IPS DF 6.9 (cell line): ENCODE data around the gene DST.
"Not testable (repeated sequence)": the region's sequence is repeated elsewhere in the genome, so short reads cannot be mapped to it uniquely, and the experiment has no call there.

Source experiments
- DNase-seq: peaks from one replicate; pipeline ENCODE4 v3.0.0-alpha.2; 2013; ENCODE audit warnings: low read depth, low spot score
- H3K27ac ChIP-seq: one replicate; pipeline ENCODE4 v1.5.1; 2013; ENCODE audit warnings: low read length, control low read depth
- H3K27me3 ChIP-seq: 2 replicates; pipeline ENCODE4 v1.6.1; 2013; ENCODE audit warnings: mild to moderate bottlenecking, low read length; ENCODE audit not compliant: control insufficient read depth, insufficient read depth
- H3K36me3 ChIP-seq: 2 replicates; pipeline ENCODE4 v1.6.1; 2013; ENCODE audit warnings: low read length; ENCODE audit not compliant: control insufficient read depth, insufficient read depth
- H3K4me1 ChIP-seq: 2 replicates; pipeline ENCODE4 v1.6.1; 2013; ENCODE audit warnings: low read length; ENCODE audit not compliant: control insufficient read depth, insufficient read depth
- H3K4me3 ChIP-seq: 2 replicates; pipeline ENCODE4 v1.5.1; 2013; ENCODE audit warnings: mild to moderate bottlenecking, low read length
- H3K9me3 ChIP-seq: 2 replicates; pipeline ENCODE4 v1.6.1; 2013; ENCODE audit warnings: low read length, inconsistent platforms; ENCODE audit not compliant: control insufficient read depth, insufficient read depth
- WGBS: extraction: QIAGEN DNeasy Blood & Tissue Kit; methylation state at CpG from one replicate; pipeline ENCODE4 v1.1.7; 2013; ENCODE audit warnings: mixed read lengths, missing lambda C conversion rate; ENCODE audit not compliant: insufficient read length, insufficient coverage; 5-methylcytosine and 5-hydroxymethylcytosine counted together

DST gene

GRCh38 chr6:56664029-56664428 is 21.3 kb upstream of the DST start:
- Histone ChIP-seq H3K36me3 (no peaks in the 10 kb centered on the region), H3K27ac (no peak overlapping the region), H3K4me3 (no peak overlapping the region), H3K4me1 (no peaks in the 10 kb centered on the region), H3K27me3 (no peaks in the 10 kb centered on the region; the same call in 1 of the 2 replicates), H3K9me3 (no peaks in the 10 kb centered on the region)
- DNase-seq: no peak
- WGBS: no CpG with 5 or more reads among the region's 1 CpG

- Histone ChIP-seq H3K4me1 (no peaks in the 10 kb centered on the region), H3K27ac (no peak overlapping the region)
Observed at GRCh38 chr6:56663344-56663743, 20.7 kb upstream of the DST start.

GRCh38 chr6:56661338-56661737 is 18.6 kb upstream of the DST start:
- WGBS: no CpG with 5 or more reads among the region's 3 CpGs
- not testable (repeated sequence) for H3K4me1 ChIP-seq

More at GRCh38 chr6:56663344-56663743, 20.7 kb upstream of the DST start:
- Histone ChIP-seq H3K27me3 (no peaks in the 10 kb centered on the region; the same call in 1 of the 2 replicates), H3K9me3 (no peaks in the 10 kb centered on the region), H3K4me3 (no peak overlapping the region), H3K36me3 (no peaks in the 10 kb centered on the region)
- no peak for DNase-seq
- no CpG with 5 or more reads among the region's 3 CpGs for WGBS

GRCh38 chr6:56660381-56660730 is 17.7 kb upstream of the DST start:
- Histone ChIP-seq H3K27ac (no peak overlapping the region), H3K4me1 (peaks cover 2% of the 10 kb centered on the region; the same call in 1 of the 2 replicates), H3K36me3 (no peaks in the 10 kb centered on the region), H3K4me3 (no peak overlapping the region), H3K27me3 (no peaks in the 10 kb centered on the region; the same call in 1 of the 2 replicates), H3K9me3 (no peaks in the 10 kb centered on the region)
- no peak for DNase-seq
- WGBS: no CpG with 5 or more reads among the region's 3 CpGs

More at GRCh38 chr6:56661338-56661737, 18.6 kb upstream of the DST start:
- not testable (repeated sequence) for H3K36me3 ChIP-seq, H3K4me3 ChIP-seq, H3K9me3 ChIP-seq, H3K27me3 ChIP-seq, H3K27ac ChIP-seq, DNase-seq

GRCh38 chr6:56659721-56660380 is 17.2 kb upstream of the DST start:
- peaks cover 2% of the 10 kb centered on the region; the same call in 1 of the 2 replicates for H3K4me1 ChIP-seq
- H3K4me3 ChIP-seq: no peak overlapping the region
- WGBS: no CpG with 5 or more reads among the region's 2 CpGs
- H3K27me3 ChIP-seq: no peaks in the 10 kb centered on the region; the same call in 1 of the 2 replicates
- no peaks in the 10 kb centered on the region for H3K9me3 ChIP-seq
- DNase-seq: no peak
- no peaks in the 10 kb centered on the region for H3K36me3 ChIP-seq
- H3K27ac ChIP-seq: no peak overlapping the region

- Histone ChIP-seq H3K4me3 (no peak overlapping the region), H3K4me1 (peaks cover 2% of the 10 kb centered on the region; the same call in 1 of the 2 replicates), H3K27me3 (no peaks in the 10 kb centered on the region; the same call in 1 of the 2 replicates), H3K27ac (no peak overlapping the region), H3K9me3 (no peaks in the 10 kb centered on the region), H3K36me3 (no peaks in the 10 kb centered on the region)
- DNase-seq: no peak
- no CpG with 5 or more reads among the region's 5 CpGs for whole genome bisulfite sequencing
Observed at GRCh38 chr6:56658326-56658725, 15.6 kb upstream of the DST start.

- no peak for DNase-seq
- no CpG with 5 or more reads among the region's 3 CpGs for WGBS
- H3K36me3 ChIP-seq: no peaks in the 10 kb centered on the region
- H3K27me3 ChIP-seq: no peaks in the 10 kb centered on the region; the same call in 1 of the 2 replicates
- H3K4me3 ChIP-seq: no peak overlapping the region
- no peaks in the 10 kb centered on the region for H3K9me3 ChIP-seq
- peaks cover 2% of the 10 kb centered on the region; the same call in 1 of the 2 replicates for H3K4me1 ChIP-seq
- H3K27ac ChIP-seq: no peak overlapping the region
Observed at GRCh38 chr6:56657354-56657753, 14.7 kb upstream of the DST start.

- no peaks in the 10 kb centered on the region for H3K9me3 ChIP-seq
- H3K4me1 ChIP-seq: peaks cover 2% of the 10 kb centered on the region; the same call in 1 of the 2 replicates
- no peak overlapping the region for H3K27ac ChIP-seq
- H3K4me3 ChIP-seq: no peak overlapping the region
- DNase-seq: no peak
- H3K27me3 ChIP-seq: no peaks in the 10 kb centered on the region
- no peaks in the 10 kb centered on the region for H3K36me3 ChIP-seq
Observed at GRCh38 chr6:56656466-56656865, 13.8 kb upstream of the DST start.

- no peaks in the 10 kb centered on the region for H3K36me3 ChIP-seq
- no peak overlapping the region for H3K27ac ChIP-seq
- H3K4me3 ChIP-seq: no peak overlapping the region
- WGBS: no CpG with 5 or more reads among the region's 4 CpGs
- no peaks in the 10 kb centered on the region for H3K9me3 ChIP-seq
- H3K4me1 ChIP-seq: peaks cover 2% of the 10 kb centered on the region; the same call in 1 of the 2 replicates
- no peaks in the 10 kb centered on the region for H3K27me3 ChIP-seq
- DNase-seq: no peak
Observed at GRCh38 chr6:56655996-56656395, 13.3 kb upstream of the DST start.

GRCh38 chr6:56655249-56655648 is 12.6 kb upstream of the DST start:
- WGBS: no CpG with 5 or more reads among the region's 1 CpG
- H3K9me3 ChIP-seq: no peaks in the 10 kb centered on the region

GRCh38 chr6:56652994-56653393 is 10.3 kb upstream of the DST start:
- no peak overlapping the region for H3K4me3 ChIP-seq
- H3K27ac ChIP-seq: no peak overlapping the region
- no peaks in the 10 kb centered on the region; the same call in 1 of the 2 replicates for H3K36me3 ChIP-seq
- peaks cover 3% of the 10 kb centered on the region; the same call in 1 of the 2 replicates for H3K4me1 ChIP-seq
- DNase-seq: no peak
- H3K27me3 ChIP-seq: no peaks in the 10 kb centered on the region
- whole genome bisulfite sequencing: no CpG with 5 or more reads among the region's 2 CpGs
- no peaks in the 10 kb centered on the region for H3K9me3 ChIP-seq

More at GRCh38 chr6:56655249-56655648, 12.6 kb upstream of the DST start:
- DNase-seq: no peak
- H3K27me3 ChIP-seq: no peaks in the 10 kb centered on the region
- H3K27ac ChIP-seq: no peak overlapping the region
- peaks cover 2% of the 10 kb centered on the region; the same call in 1 of the 2 replicates for H3K4me1 ChIP-seq
- no peaks in the 10 kb centered on the region for H3K36me3 ChIP-seq
- H3K4me3 ChIP-seq: no peak overlapping the region
